ENCODE data around the gene SH3RF1.

The SH3RF1 gene

DNA sequence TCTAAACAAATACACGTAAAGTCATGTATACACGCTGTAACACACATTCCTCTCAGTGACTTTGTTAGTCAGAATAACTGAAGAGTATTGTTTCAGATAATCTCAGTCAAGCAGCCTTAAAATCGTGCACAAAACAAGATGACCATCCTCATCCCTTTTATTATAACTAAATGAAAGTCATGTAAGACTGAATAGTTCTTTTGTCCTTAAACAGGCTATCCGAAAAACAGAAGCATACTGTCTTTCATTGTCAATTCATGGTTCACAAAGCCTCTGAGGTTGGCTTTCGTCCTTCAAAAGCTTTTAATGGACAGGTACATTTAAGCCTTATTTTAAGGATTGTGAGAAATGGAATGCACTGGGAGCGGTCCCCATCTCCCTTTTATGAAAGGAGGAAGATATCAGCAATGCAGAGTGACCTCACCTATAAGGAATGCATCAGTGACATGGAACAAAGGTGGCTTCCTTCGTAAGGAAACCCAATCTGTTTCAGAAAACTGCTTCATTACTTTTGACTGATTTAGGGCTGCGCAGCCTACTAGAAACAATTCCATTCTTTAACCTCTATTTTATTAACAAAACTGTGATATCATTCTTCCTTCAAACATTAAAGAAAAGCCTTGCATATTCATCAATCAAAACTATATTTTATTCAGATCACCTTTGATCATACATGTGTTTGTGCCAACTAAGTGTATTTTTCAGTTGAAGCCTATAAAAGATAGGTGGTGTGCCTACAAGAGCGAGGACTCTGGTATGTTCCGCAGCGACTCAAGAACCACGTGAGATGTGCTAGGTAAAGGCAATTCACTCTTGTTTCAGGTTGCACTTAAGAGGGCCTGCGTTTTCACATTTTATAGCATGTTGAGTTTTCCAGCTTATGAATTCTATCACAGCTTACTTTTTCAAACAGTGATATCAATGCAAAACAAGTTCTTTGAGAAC, 19.2 kb downstream of the SH3RF1 start:
- no peak for DNase-seq (ENCODE audit: low read depth)

- DNase-seq (ENCODE audit: low read depth), result no peak
Measured at GRCh38 chr4:169250796-169251195, 20.0 kb downstream of the SH3RF1 start.

DNA sequence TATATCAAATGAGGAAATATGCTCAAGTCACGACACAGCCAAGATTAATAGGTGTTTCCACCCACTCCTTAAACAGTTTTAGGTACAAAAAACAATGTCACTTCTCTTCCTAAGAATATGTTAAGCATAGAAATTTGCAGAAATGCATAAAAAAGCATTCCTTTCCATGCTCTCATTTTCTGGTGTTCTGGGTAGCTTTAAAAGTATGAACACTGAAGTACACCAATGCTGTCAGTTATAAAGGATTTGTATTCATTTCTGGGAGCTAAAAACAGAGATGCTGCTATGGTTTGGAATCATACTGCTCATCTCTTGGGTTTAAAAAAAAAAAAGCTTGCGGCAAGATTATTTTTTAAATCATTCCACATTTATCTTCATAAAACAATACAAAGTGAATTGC, 20.8 kb downstream of the SH3RF1 start:
- no peak for DNase-seq (ENCODE audit: low read depth)

GRCh38 chr4:169249214-169249973, 21.4 kb downstream of the SH3RF1 start:
- no peak for DNase-seq (ENCODE audit: low read depth)

- no peak for DNase-seq (ENCODE audit: low read depth)
Measured at GRCh38 chr4:169248645-169249044, 22.1 kb downstream of the SH3RF1 start.

GRCh38 chr4:169246957-169247396, 23.8 kb downstream of the SH3RF1 start:
- DNase-seq (ENCODE audit: low read depth), result no peak

DNA sequence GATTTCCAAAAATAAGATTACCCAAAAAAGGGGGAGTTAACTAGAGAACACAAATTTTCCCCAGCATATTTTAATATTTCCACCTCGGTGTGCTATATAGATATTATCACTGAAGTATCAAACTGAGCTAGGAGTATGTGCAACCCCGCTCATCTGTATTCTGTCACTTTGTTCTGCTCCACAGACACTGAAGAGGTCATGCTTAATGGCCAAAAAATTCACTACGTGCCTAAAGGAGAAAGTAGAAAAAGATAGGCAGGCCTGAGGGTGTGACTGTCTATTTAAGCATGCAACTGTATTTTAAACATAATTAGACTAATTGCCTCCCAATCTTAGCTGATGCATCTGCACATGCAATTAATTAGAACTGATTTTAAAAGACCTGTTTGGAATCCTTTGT, 24.5 kb downstream of the SH3RF1 start:
- no peak for DNase-seq (ENCODE audit: low read depth)

GRCh38 chr4:169245061-169245460, 25.7 kb downstream of the SH3RF1 start:
- DNase-seq (ENCODE audit: low read depth), result no peak

DNA sequence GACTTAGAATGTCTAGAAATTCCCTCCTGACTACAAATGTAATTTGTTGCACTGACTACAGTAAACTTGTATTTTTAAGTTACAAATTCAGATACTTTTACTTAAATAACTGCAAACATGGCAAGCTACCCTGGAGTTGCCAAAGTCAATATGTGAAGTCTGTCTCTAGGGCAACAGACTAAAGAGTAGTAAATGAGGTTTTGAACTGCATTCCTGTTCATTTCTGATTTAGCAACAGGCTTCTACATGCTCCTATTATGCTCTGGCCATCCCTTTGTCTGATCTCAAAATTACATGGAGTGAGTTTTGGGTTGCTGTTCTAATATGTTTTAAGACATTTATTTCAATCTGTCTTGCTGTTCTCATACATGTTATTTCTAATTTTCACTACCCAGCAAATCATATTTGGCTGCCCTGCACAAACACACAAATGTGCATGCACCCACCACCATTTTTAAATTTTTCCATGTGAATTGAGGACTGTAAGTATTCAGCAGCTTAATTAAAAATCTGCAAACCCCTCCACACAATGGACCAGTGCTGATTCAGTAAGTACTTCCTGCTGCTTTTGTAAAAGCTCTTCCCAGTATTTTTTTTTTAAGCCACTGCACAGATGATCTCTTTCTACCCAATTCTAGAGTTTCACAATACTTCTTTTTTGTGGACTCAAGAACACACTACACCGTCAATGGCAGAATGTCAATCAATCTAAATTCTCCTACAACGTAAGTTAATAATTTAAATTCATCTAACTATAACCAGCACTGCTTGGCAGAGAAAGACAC, 26.7 kb downstream of the SH3RF1 start:
- DNase-seq (ENCODE audit: low read depth), result no peak

DNA sequence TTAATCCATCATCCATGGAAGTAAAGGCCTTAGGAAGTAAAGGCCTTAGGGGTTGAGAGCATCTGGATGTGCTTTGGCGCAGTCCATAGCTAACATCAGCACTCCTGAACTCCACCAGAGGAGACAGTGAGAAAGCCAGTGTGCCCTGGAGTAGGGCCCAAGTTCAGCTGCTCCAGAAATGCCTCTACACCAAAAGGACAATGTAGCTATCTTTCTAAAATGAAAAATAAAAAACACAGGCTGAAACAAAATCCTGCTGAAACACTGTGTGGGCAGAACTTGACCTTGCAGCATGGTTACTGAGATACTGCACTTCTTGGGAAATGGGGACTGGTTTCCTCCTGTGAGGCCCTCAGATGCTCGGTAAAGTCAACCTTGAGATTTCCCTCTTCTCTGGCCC, 29.3 kb downstream of the SH3RF1 start:
- no peak for DNase-seq (ENCODE audit: low read depth)

GRCh38 chr4:169239221-169239905, 31.4 kb downstream of the SH3RF1 start:
- DNase-seq (ENCODE audit: low read depth), result no peak

DNA sequence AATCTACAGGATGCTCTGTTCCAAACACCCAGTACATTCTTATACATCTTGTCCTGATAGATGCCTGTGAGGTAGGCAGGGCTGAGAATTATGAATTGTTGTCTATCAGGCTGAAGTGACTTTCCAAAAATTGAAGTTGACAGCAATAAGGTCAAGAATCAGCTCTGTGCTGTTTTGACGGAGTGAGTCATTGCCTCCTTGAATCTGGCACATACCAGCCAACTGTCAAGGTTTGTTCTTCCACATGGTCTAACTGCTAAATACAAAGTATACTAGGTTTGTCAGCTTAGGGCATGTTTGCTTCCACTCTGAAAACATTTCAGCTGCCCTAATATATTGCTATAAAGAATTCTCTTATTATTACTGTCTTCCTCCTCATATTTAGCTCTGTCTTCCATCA, 32.3 kb downstream of the SH3RF1 start:
- no peak for DNase-seq (ENCODE audit: low read depth)

- DNase-seq (ENCODE audit: low read depth), result no peak
Measured at GRCh38 chr4:169236873-169237626, 33.7 kb downstream of the SH3RF1 start.

DNA sequence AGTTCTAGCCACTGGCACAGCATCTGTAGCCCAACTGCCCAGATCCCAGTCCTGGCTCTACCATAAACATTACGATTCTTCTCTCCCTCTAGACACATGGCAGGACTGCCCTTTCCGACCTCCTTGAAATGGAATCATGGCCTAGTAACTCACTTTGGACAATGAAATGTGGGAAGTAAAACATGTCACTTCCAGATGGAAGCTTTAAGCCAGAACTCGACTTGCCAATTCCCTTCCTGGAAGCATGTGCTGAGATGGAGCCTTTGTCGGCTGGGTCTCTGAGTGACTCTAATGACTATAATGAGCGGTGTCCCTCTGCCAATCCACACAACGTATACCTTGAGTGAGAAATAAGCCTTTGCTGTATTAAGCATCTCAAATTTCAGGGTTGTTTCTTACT, 34.7 kb downstream of the SH3RF1 start:
- no peak for DNase-seq (ENCODE audit: low read depth)

DNA sequence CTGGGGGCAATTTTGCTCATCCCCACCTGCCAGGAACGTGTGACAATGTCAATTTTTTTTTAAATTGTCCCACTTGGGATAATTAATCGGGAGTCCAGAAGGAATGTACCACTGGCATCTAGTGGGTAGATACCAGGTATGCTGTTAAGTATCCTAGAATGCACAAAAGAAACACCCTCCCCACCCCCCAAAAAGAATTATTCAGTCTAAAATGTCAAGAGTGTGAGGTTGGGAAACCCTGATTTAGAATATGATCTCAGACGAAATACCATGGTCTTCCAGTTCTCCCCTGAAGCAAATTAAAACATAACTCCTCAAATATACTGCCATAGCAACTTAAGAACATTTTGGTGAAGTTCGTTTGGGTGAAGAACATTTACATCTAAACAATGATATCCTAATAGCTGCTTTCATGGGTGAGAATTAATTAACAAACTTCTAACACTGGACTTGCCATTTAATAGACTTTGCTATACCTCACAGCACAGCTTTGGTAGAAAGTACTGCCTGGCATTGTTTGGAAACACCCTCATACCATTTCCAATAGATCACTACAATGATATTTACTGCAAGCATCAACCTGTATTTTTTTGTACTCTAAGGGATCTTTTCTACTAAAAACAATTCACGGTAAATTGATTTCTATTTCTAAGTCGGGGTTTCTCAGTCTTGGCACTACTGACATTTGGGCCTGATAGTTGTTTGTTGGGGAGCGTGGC, 36.5 kb downstream of the SH3RF1 start:
- no peak for DNase-seq (ENCODE audit: low read depth)

- no peak for DNase-seq (ENCODE audit: low read depth)
Measured at GRCh38 chr4:169233691-169234090, 37.1 kb downstream of the SH3RF1 start.

DNA sequence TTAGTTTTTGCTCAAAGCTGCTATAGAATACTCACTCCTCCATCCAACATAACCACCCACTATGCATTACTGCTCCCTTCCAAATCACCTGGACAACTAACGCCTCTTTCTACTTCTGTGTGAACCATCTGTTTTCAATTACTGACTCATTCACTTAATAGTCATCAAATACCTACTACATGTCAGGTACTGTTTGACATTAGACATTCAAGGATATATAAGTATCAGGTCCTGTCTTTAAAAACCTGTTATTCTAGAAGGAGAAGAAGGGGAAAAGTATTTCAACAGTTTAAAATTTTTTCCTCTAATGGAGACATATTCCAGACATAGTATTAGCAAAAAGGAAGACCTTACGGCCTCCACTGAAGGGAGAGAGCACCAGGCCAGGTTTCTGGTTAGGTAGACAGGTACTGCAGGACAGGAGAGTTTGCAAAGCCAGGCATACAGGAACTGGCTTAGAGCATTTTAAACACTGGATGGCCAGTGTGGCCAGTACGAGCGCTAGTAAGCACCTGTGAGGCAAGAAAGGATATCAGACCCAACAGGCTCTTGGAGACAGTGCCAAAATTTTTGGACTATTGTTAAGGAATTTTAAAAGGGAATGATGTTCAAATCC, 39.0 kb downstream of the SH3RF1 start:
- DNase-seq (ENCODE audit: low read depth), result no peak

GRCh38 chr4:169229571-169230028, 41.2 kb downstream of the SH3RF1 start:
- DNase-seq (ENCODE audit: low read depth), result no peak

DNA sequence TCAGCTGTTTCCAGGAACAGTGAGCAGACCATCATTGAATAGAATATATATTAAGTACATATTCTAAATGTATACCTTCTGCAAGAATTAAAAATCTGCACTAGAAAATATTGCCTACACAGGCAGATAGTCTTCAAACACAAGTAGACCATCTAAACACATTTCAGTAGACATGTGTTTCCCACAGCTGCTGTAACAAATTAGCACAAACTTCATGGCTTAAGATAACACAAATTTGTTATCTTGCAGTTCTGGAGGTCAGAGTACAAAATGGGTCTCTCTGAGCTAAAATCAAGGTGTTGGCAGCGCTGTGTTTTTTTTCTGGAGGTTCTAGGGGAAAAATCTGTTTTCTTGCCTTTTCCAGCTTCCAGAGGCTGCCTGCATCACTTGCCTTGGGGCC, 42.7 kb downstream of the SH3RF1 start:
- DNase-seq (ENCODE audit: low read depth), result no peak

DNA sequence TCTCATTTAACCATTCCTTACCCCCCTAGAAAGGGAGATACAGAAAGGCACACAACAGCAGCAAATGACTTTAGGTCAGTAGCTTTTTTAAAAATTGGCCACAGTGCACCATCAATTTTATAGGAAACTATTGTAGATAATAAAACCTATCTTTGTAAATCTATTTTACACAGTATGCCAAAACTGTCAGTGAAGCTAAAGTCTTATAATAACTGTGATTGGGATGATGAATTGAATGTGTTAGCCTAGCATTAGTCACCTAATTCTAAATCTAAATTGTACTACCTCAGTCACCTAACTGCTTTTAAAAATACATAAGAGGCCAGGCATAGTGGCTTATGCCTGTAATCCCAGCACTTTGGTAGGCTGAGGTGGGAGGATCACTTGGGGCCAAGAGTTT, 44.2 kb downstream of the SH3RF1 start:
- DNase-seq (ENCODE audit: low read depth), result no peak
